Gastrocnemius medialis (tissue), 4 donors: ENCODE measurements around the gene SPNS2. TPM values are rescaled to one million over a fixed set of nuclear protein-coding genes. Genes with fewer than 3 reads are reported as not detected.

ENCODE experiments used
- ATAC-seq, 2 donors: fragments of 150-250 bp; one replicate each; pipeline ENCODE4 v1.9.1; 2016
- DNase-seq, 2 donors: peaks; one replicate each; pipeline ENCODE4 v3.0.0-alpha.2; 2019
- H3K27ac ChIP-seq, 4 donors: fragments of 200-600 bp; sonication (generic); 1 replicate in 1 of 4; 2 replicates in 3 of 4; pipeline ENCODE4 v1.5.1; 2016 to 2018; ENCODE audit warnings: mild to moderate bottlenecking in 2 of 4, moderate library complexity in 1 of 4
- H3K27me3 ChIP-seq, 3 donors: fragments of 200-600 bp; sonication (generic) in 2 of 3; 1 replicate in 1 of 3; 2 replicates in 2 of 3; pipeline versions ENCODE4 v1.5.1 to v1.6.0; 2016 to 2019; ENCODE audit warnings: mild to moderate bottlenecking in 1 of 3, moderate library complexity in 1 of 3
- H3K36me3 ChIP-seq, 2 donors: fragments of 200-600 bp; sonication (generic) in 1 of 2; one replicate each; pipeline ENCODE4 v1.5.1; 2017 to 2018
- H3K4me1 ChIP-seq, 2 donors: fragments of 200-600 bp; sonication (generic) in 1 of 2; one replicate each; pipeline ENCODE4 v1.5.1; 2016 to 2017; ENCODE audit warnings: mild to moderate bottlenecking in 2 of 2
- H3K4me3 ChIP-seq, 4 donors: fragments of 200-600 bp; sonication (generic) in 3 of 4; 1 replicate in 1 of 4; 2 replicates in 3 of 4; pipeline ENCODE4 v1.5.1; 2016 to 2019; ENCODE audit warnings: mild to moderate bottlenecking in 2 of 4
- H3K9me3 ChIP-seq, 3 donors: fragments of 200-600 bp; sonication (generic) in 2 of 3; 1 replicate in 1 of 3; 2 replicates in 2 of 3; pipeline ENCODE4 v1.5.1; 2016 to 2019
- POLR2A ChIP-seq, 2 donors: fragments of 450-650 bp; IDR thresholded peaks; one replicate each; pipeline ENCODE4 v1.6.1; 2017; ENCODE audit warnings: antibody characterized with exemption in 2 of 2, mild to moderate bottlenecking in 2 of 2, moderate library complexity in 2 of 2
- in situ Hi-C, 4 donors: fragments of 200-750 bp; cut with MboI; loops; one replicate each; pipeline versions ENCODE4 v1.15.0 to v1.8.0; 2017; ENCODE audit warnings: low sequenced_read_pairs in 4 of 4
- intact Hi-C: fragments of 100-400 bp; cut with DNase I; formaldehyde crosslinking; loops from one replicate; pipeline ENCODE4 v1.15.1; 2023; ENCODE audit warnings: low total_unique reads
- total RNA-seq, 4 donors: library from RNA; depleted of rRNA; stranded (reverse); fragments of >200 nt; gene quantifications; one replicate each; pipeline versions ENCODE4 v1.1.0 to v1.2.3, GENCODE V29; 2016
- TF ChIP-seq, protein P1 (sequence below), 5 experiments: fragments of 450-650 bp in 3 of 5; fragments of 200-600 bp in 2 of 5; sonication (generic) in 2 of 5; IDR thresholded peaks in 4 of 5; conservative IDR thresholded peaks in 1 of 5; 1 replicate in 4 of 5; 2 replicates in 1 of 5; pipeline ENCODE4 v1.5.1; 2016 to 2019; ENCODE audit warnings: antibody characterized with exemption in 5 of 5, mild to moderate bottlenecking in 3 of 5, moderate library complexity in 3 of 5

The SPNS2 gene
- total RNA-seq, 4 donors from 2014 or later = 2.7 to 6.2 (median 4.2) TPM

- DNase-seq (no peak), ATAC-seq (no peak)
- Histone ChIP-seq H3K27me3 (no peaks in the 10 kb centered on the region), H3K9me3 (no peaks in the 10 kb centered on the region), H3K27ac (peak overlapping the region; percentile 57 to 79 (median 70)), H3K4me1 (peaks cover 22 to 42% of the 10 kb centered on the region in 2 donors), H3K4me3 (no peak overlapping the region), H3K36me3 (peaks cover 0 to 66% of the 10 kb centered on the region in 2 donors)
- in situ Hi-C loops = no loop called here
- TF ChIP-seq, protein P1, sequence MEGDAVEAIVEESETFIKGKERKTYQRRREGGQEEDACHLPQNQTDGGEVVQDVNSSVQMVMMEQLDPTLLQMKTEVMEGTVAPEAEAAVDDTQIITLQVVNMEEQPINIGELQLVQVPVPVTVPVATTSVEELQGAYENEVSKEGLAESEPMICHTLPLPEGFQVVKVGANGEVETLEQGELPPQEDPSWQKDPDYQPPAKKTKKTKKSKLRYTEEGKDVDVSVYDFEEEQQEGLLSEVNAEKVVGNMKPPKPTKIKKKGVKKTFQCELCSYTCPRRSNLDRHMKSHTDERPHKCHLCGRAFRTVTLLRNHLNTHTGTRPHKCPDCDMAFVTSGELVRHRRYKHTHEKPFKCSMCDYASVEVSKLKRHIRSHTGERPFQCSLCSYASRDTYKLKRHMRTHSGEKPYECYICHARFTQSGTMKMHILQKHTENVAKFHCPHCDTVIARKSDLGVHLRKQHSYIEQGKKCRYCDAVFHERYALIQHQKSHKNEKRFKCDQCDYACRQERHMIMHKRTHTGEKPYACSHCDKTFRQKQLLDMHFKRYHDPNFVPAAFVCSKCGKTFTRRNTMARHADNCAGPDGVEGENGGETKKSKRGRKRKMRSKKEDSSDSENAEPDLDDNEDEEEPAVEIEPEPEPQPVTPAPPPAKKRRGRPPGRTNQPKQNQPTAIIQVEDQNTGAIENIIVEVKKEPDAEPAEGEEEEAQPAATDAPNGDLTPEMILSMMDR (IDR thresholded peaks at IDR 0.05 in 4 of 5, conservative IDR thresholded peaks at IDR 0.05 in 1 of 5) = no peak
- no peak for TF ChIP-seq POLR2A (IDR thresholded peaks at IDR 0.05)
- intact Hi-C loops = no loop called here
Observed at GRCh38 chr17:4542003-4542725, 43.5 kb downstream of the SPNS2 start.

DNA sequence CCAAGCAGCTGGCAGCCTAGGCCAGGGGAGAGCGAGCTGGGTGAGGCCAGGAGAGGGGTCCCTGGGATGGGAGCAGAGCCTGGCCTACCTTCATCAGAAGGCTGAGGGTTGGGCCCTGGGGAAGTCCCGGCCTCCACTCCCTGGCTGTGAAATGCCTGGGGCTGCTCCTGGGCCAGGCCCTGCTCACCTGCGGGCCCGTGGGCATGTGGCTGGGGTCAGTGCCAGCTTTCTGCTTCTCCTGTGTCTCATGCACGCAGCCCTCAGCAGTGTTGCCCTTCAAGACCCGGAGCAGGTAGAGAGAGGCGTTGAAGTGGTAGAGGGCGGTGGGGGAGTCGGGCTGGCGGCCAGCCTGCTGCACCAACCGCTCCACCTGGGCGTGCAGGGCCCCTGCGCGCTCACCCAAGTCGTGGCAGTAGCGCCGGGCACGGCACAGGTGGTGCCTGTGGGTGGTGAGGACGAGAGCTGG is 44.1 kb downstream of the SPNS2 start:
- Histone ChIP-seq H3K36me3 (peaks cover 0 to 72% of the 10 kb centered on the region in 2 donors), H3K4me1 (peaks cover 19 to 36% of the 10 kb centered on the region in 2 donors), H3K27ac (peak overlapping the region in 3 of 4 donors; percentile 7 to 79 (median 76)), H3K4me3 (no peak overlapping the region), H3K9me3 (no peaks in the 10 kb centered on the region), H3K27me3 (no peaks in the 10 kb centered on the region)
- TF ChIP-seq, protein P1 (IDR thresholded peaks at IDR 0.05 in 4 of 5, conservative IDR thresholded peaks at IDR 0.05 in 1 of 5) = no peak
- no peak for TF ChIP-seq POLR2A (IDR thresholded peaks at IDR 0.05)
- ATAC-seq (no peak), DNase-seq (no peak)
- in situ Hi-C loops = no loop called here
- intact Hi-C loops = no loop called here

- peaks cover 0 to 79% of the 10 kb centered on the region in 2 donors for H3K36me3 ChIP-seq
- no peaks in the 10 kb centered on the region for H3K9me3 ChIP-seq
- no peak overlapping the region for H3K4me3 ChIP-seq
- DNase-seq = no peak
- no peaks in the 10 kb centered on the region for H3K27me3 ChIP-seq
- ATAC-seq = no peak
- in situ Hi-C loops (no loop called here), intact Hi-C loops (no loop called here)
- TF ChIP-seq, protein P1 (IDR thresholded peaks at IDR 0.05 in 4 of 5, conservative IDR thresholded peaks at IDR 0.05 in 1 of 5) = no peak
- TF ChIP-seq POLR2A (IDR thresholded peaks at IDR 0.05) = no peak
- H3K27ac ChIP-seq = peak overlapping the region in 1 of 4 donors; percentile 76
- peaks cover 19 to 28% of the 10 kb centered on the region in 2 donors for H3K4me1 ChIP-seq
Observed at GRCh38 chr17:4543557-4544026, 44.9 kb downstream of the SPNS2 start.

DNA sequence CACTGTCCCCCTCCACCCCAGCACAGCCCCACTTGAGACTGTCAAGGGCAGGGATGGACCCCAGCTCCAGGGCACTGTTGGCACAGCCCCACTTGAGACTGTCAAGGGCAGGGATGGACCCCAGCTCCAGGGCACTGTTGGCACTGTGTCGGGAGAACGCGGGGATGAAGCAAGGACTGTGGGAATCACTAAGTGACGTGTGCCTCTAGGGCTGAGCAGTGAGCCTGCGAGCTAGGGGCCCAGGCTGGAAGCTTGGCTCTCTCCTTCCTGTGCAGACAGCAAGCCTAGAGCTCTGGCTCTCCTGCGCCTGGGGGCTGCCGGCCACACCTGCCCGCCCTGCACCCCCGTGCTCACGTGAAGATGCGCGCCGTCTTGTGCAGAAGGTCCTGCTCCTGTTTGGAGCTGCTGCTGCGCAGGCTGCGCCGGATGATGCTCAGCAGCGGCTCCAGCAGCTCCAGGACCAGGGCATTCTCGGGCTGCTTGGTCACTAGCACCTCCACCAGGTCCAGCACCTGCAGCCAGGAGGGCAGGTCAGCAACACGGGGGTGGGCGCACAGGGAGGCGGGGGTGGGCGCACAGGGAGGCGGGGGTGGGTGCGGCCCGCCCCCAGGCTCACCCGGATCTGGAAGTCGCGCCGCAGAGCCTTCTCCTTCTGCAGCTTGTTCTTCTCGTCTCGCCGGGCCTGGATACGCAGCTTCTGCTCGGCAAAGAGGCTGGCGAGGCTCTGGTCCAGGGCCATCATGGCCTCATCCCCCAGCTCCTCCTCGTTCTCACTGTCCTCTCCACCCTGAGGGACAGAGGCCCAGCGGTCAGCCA is 45.7 kb downstream of the SPNS2 start:
- intact Hi-C loops = no loop called here
- DNase-seq = no peak
- in situ Hi-C loops = no loop called here

More for the DNA sequence above, 45.7 kb downstream of the SPNS2 start:
- Histone ChIP-seq H3K27me3 (no peaks in the 10 kb centered on the region), H3K4me3 (no peak overlapping the region), H3K4me1 (peaks cover 19 to 26% of the 10 kb centered on the region in 2 donors), H3K36me3 (peaks cover 0 to 79% of the 10 kb centered on the region in 2 donors), H3K9me3 (no peaks in the 10 kb centered on the region), H3K27ac (peak overlapping the region; percentile 45 to 75 (median 62))
- TF ChIP-seq POLR2A (IDR thresholded peaks at IDR 0.05) = no peak
- TF ChIP-seq, protein P1 (IDR thresholded peaks at IDR 0.05 in 4 of 5, conservative IDR thresholded peaks at IDR 0.05 in 1 of 5) = no peak
- no peak for ATAC-seq
